Prostate gland (tissue), 2 donors: Measurements from ENCODE around the gene OTOF. TPM values are rescaled to one million over a fixed set of nuclear protein-coding genes. Genes with fewer than 3 reads are reported as not detected.

ENCODE experiments used
- DNase-seq: peaks from one replicate; pipeline ENCODE4 v3.0.0-alpha.2; 2019; ENCODE audit warnings: low spot score
- H3K27ac ChIP-seq, 2 donors: fragments of 200-600 bp; sonication (generic); 2 replicates each; pipeline ENCODE4 v1.5.1; 2017 to 2019
- H3K27me3 ChIP-seq: fragments of 200-600 bp; sonication (generic); replicated peaks from 2 replicates; pipeline ENCODE4 v1.5.1; 2019; ENCODE audit not compliant: insufficient read depth
- H3K36me3 ChIP-seq, 2 donors: fragments of 200-600 bp; sonication (generic); 1 replicate in 1 of 2; 2 replicates in 1 of 2; pipeline versions ENCODE4 v1.5.1 to v1.8.1; 2017 to 2019
- H3K4me1 ChIP-seq: fragments of 200-600 bp; sonication (generic); replicated peaks from 2 replicates; pipeline ENCODE4 v1.5.1; 2019
- H3K4me3 ChIP-seq, 2 donors: fragments of 200-600 bp; sonication (generic); 2 replicates each; pipeline ENCODE4 v1.5.1; 2017 to 2019
- H3K9me3 ChIP-seq: fragments of 200-600 bp; sonication (generic); 2 replicates; pipeline ENCODE4 v1.5.1; 2017
- POLR2A ChIP-seq: fragments of 450-650 bp; IDR thresholded peaks from one replicate; pipeline ENCODE4 v1.6.1; 2016; ENCODE audit warnings: antibody characterized with exemption, mild to moderate bottlenecking
- POLR2AphosphoS5 ChIP-seq: sonication (generic); formaldehyde crosslinking; IDR thresholded peaks from one replicate; pipeline ENCODE4 v1.6.1; 2017; ENCODE audit warnings: antibody characterized with exemption
- WGBS: methylation state at CpG from one replicate; pipeline ENCODE4 v1.1.5; 2018; 5-methylcytosine and 5-hydroxymethylcytosine counted together
- intact Hi-C: fragments of 100-400 bp; cut with DNase I; formaldehyde crosslinking; loops from one replicate; pipeline ENCODE4 v1.14.2; 2022
- total RNA-seq, 2 donors: library from RNA; depleted of rRNA; stranded (reverse); fragments of >200 nt; gene quantifications; one replicate each; pipeline ENCODE4 v1.1.0, GENCODE V29; 2016
- TF ChIP-seq, protein P1 (sequence below), 4 experiments: fragments of 200-600 bp in 2 of 4; fragments of 450-650 bp in 2 of 4; sonication (generic) in 2 of 4; IDR thresholded peaks; 1 replicate in 3 of 4; 2 replicates in 1 of 4; pipeline ENCODE4 v1.5.1; 2016 to 2019; ENCODE audit warnings: antibody characterized with exemption in 4 of 4, mild to moderate bottlenecking in 2 of 4, moderate library complexity in 2 of 4

Gene OTOF
- total RNA-seq, 2 donors from 2014 or later: 0.68 TPM; not detected in 1

DNA sequence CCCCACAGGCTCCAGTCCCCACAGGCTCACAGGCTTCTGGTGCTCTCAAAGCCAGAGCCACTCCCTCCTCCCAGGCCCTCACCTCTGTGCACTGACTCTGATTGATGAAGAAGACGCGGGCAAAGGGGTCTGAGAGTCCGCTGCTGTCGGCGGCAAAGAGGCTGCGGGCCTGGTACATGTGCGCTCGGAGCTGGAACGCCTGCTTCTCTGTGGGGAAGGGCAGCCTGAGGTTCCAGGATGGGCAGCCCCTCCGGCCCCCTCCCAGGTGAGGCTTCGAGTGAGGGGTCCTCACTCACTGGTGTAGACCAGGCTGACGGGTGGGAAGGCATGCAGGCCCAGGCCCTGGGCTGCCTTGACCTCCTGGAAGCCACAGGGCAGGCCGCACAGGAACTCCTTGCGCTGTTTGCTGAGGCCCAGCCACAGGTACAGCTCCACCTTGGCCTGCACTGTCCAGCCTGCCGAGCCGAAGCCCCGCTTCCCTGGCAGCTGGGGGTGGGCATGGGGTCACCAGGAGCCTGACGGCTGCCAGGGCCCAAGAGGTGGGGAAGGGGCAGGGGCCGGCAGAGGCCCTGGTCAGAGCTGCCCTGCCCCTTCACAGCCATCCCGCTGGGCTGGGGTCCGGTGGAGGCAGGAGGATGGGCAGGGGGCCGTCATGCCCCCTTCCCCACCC, 2.0 kb downstream of the OTOF start:
- Histone ChIP-seq H3K27me3 (no peaks in the 10 kb centered on the region), H3K27ac (no peak overlapping the region), H3K9me3 (no peaks in the 10 kb centered on the region), H3K36me3 (no peaks in the 10 kb centered on the region), H3K4me3 (no peak overlapping the region), H3K4me1 (no peaks in the 10 kb centered on the region)
- TF ChIP-seq POLR2A: no peak
- TF ChIP-seq, protein P1, sequence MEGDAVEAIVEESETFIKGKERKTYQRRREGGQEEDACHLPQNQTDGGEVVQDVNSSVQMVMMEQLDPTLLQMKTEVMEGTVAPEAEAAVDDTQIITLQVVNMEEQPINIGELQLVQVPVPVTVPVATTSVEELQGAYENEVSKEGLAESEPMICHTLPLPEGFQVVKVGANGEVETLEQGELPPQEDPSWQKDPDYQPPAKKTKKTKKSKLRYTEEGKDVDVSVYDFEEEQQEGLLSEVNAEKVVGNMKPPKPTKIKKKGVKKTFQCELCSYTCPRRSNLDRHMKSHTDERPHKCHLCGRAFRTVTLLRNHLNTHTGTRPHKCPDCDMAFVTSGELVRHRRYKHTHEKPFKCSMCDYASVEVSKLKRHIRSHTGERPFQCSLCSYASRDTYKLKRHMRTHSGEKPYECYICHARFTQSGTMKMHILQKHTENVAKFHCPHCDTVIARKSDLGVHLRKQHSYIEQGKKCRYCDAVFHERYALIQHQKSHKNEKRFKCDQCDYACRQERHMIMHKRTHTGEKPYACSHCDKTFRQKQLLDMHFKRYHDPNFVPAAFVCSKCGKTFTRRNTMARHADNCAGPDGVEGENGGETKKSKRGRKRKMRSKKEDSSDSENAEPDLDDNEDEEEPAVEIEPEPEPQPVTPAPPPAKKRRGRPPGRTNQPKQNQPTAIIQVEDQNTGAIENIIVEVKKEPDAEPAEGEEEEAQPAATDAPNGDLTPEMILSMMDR (IDR thresholded peaks at IDR 0.05): no peak
- TF ChIP-seq POLR2AphosphoS5: no peak
- intact Hi-C loops: no loop called here
- WGBS: 77% methylated on average over 22 of the region's 22 CpGs
- no peak for DNase-seq

DNA sequence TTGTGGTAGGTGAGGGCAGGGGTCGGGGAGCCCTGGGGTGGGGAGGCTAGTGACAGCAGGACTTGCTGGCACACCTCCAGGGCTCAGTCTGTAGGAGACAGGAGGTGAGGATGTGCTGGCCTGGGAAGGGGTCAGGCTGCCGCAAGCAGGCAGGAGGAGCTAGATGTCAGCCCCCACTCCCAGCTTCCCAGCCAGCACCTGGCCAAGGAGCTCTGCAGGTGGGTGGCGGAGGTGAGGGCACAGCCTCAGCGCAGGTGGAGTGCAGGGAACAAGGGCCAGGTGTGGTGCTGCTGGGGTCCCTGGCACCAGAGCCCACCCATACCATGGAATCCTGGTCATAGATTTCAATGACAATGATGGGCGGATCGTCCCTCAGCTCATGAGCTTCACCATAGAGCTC, 2.9 kb downstream of the OTOF start:
- DNase-seq: no peak
- Histone ChIP-seq H3K36me3 (no peaks in the 10 kb centered on the region), H3K9me3 (no peaks in the 10 kb centered on the region), H3K27ac (no peak overlapping the region), H3K4me3 (no peak overlapping the region), H3K4me1 (no peaks in the 10 kb centered on the region), H3K27me3 (no peaks in the 10 kb centered on the region)
- WGBS: 91% methylated on average over 6 of the region's 6 CpGs
- intact Hi-C loops: no loop called here
- no peak for TF ChIP-seq POLR2A
- no peak for TF ChIP-seq POLR2AphosphoS5
- TF ChIP-seq, protein P1 (IDR thresholded peaks at IDR 0.05): no peak

DNA sequence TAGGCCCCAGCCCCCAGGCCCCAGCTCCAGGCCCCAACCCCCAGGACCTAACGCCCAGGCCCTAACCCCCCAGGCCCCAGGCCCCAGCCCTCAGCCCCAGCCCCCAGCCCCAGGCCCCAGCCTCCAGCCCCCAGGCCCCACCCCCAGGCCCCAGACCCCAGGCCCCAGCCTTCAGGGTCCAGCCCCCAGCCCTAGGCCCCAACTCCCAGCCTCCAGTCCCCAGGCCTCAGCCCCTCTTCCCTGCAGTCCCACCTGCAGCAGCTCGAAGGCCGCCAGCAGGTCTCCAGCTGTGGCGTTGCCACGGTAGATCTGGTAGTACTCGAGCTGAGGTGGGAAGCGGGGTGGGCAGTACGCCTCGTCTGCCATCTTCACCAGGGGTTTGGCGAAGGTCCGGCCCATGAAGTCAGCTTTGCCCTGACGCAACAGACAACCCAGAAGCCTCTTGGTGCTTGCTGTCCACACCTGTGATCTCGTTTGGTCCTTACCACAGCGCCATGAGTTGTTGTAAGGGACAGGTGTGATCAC, 3.6 kb downstream of the OTOF start:
- intact Hi-C loops: no loop called here
- Histone ChIP-seq H3K4me3 (no peak overlapping the region), H3K27ac (no peak overlapping the region), H3K9me3 (no peaks in the 10 kb centered on the region), H3K4me1 (no peaks in the 10 kb centered on the region), H3K36me3 (no peaks in the 10 kb centered on the region), H3K27me3 (no peaks in the 10 kb centered on the region)
- WGBS: 97% methylated on average over 14 of the region's 14 CpGs
- DNase-seq: no peak
- no peak for TF ChIP-seq POLR2AphosphoS5
- TF ChIP-seq POLR2A: no peak
- TF ChIP-seq, protein P1 (IDR thresholded peaks at IDR 0.05): no peak

DNA sequence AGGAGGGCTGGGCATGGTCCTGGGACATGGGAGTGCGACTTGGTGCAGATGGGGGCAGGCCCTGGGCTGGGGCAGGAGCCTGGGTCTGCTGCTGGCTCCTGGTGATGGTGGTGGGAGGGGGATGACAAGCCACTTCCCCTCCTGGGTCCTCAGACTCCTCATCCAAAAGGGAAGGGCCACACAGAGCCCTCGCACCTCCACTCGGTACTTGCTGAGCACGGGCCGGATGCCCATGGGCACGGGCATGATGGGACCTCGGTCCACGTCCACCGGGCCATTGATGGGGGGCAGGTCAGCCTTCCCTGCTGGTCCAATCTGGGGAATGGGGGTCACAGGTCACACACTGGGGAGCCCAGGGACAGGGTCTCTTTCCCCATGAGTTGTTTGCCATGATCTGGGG, 4.1 kb downstream of the OTOF start:
- no peak for DNase-seq
- TF ChIP-seq, protein P1 (IDR thresholded peaks at IDR 0.05): no peak
- TF ChIP-seq POLR2AphosphoS5 (no peak), POLR2A (no peak)
- Histone ChIP-seq H3K27me3 (no peaks in the 10 kb centered on the region), H3K9me3 (no peaks in the 10 kb centered on the region), H3K36me3 (no peaks in the 10 kb centered on the region), H3K4me1 (no peaks in the 10 kb centered on the region), H3K27ac (no peak overlapping the region), H3K4me3 (no peak overlapping the region)
- intact Hi-C loops: no loop called here
- 87% methylated on average over 3 of the region's 9 CpGs for WGBS
